NCI-H2107 treated with DMSO at 0.1 percent for 48 hours (cell line): ENCODE results near the gene FAM168A.

ENCODE experiments used
- DNase-seq: peaks from one replicate; lab custom pipeline; 2025; ENCODE audit not compliant: unreplicated experiment; lab: John Stamatoyannopoulos, UW

Gene FAM168A

GRCh38 chr11:73376803-73377629 is 220.9 kb downstream of the FAM168A start:
- no peak for DNase-seq

- peak; percentile 60 for DNase-seq
Observed at GRCh38 chr11:73376160-73376802, 221.6 kb downstream of the FAM168A start, which contains the start of gene RELT. TSS of gene RELT (plus strand) at chr11:73376399. CDS start at chr11:73389137, 12,738 bp downstream.

DNA sequence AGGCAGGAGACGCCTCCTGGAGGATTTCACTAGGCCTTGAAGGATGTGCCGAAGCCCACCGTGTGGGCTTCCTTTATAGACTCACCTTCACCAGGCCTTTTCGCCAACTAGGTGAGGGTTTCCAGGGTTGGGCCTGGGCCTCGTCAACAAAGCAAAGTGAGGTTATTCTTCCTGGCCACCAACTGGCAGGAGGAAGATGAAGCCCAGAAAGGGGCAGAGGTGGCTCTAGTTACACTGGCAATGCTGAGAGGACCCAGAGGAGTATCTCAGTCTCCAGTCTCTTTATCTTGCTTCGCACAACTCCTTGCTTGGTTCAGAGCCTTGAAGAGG is 222.1 kb downstream of the FAM168A start:
- DNase-seq, result no peak

GRCh38 chr11:73374151-73374550 is 223.8 kb downstream of the FAM168A start:
- peak; percentile 41 for DNase-seq

DNA sequence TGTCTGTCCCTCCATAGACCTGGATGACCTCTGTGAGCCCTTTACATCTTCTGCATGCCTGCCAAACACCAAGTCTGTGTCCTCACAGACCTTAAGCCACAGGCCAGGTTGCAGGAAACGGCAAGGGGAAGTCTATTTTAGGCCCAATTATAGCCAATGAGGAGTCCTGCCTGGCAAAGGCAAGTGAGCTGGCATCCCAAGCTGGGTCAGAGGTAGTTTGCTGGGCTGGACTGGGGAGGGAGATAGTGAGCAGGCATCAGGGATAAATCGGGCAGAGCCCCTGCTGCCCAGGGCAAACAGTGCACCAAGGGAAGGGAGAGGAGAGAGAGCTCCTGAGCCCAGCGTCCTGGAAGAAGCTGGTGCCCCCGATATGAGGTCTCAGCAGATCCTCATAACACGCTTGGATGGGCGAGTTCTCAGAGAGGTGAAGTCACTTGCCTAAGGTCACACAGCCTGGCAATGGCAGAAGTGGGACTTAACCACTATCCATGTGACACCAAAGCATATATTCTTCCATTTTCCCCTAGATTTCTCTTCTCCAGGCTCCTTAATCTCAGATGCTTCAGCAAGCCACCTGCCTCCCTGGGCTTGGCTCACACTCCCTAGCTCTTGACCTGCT is 225.4 kb downstream of the FAM168A start:
- DNase-seq, result no peak

DNA sequence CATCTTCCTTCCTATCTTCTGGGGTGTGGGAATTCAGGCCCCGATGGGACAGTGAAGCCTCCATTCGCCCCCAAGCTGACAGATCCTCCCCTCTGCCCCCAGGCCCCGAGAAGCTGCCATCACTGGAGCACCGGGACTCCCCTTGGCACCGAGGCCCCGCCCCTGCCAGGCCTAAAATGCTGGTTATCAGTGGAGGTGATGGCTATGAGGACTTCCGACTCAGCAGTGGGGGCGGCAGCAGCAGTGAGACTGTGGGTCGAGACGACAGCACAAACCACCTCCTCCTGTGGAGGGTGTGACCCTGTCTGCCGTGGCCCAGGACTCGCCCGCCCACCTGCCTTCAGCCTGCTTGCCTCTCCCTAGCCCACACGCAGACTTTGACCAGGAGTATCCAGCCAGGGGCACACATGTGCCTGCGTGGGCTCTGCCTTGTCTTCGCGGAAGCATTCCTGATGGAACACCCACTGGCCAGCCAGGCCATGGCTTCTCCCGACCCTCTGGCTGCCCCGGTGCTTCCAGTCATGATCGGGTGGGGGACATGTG is 230.4 kb downstream of the FAM168A start:
- no peak for DNase-seq

DNA sequence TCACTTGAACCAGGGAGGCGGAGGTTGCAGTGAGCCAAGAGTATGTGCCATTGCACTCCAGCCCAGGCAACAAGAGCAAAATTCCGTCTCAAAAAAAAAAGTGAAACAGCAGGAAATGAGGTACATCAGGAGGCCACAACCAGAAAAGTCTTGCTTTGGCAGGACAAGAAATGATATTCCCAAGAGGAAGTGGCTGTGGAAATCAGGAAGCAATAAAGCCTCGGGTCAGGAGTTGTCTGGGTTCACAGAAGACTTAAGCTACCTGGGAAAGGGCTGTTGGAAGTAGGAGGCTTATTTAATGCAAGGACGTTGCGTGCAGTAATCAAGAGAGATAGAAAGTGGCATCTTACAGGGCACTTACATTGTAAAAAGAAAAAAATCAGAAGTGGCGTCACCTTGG is 231.0 kb downstream of the FAM168A start:
- DNase-seq, result no peak

- no peak for DNase-seq
Observed at GRCh38 chr11:73366265-73366610, 231.7 kb downstream of the FAM168A start.

DNA sequence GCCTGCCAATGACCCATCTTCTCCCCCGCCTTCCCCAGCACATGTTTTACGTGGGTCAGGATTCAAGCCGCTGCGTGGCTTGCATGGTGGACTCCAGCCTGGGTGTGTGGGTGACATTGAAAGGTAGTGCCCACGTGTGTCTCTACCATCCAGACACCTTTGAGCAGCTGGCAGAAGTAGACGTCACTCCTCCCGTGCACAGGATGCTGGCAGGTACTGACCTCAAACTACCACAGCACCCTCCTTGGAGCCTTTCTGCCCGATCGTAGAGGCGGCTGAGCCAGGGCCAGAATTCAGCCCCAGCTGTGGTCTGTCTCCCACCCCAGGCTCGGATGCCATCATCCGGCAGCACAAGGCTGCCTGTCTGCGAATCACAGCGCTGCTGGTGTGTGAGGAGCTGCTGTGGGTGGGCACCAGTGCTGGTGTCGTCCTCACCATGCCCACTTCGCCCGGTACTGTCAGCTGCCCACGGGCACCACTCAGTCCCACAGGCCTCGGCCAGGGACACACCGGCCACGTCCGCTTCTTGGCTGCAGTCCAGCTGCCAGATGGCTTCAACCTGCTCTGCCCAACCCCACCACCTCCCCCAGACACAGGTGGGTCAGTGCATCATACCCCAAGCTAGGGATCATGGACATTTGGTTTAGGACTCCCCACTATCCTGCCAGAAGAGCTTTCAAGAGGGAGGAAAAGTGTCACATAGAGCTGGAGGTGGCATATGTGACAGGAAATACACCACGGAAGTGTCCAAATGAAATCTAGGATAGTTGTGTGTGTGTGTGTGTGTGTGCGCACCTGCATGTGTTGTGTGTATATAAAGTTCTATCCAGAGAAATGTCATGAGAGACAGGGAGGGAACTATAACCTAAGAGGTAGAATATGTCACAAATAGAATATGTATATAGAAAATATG is 232.3 kb downstream of the FAM168A start:
- no peak for DNase-seq

DNA sequence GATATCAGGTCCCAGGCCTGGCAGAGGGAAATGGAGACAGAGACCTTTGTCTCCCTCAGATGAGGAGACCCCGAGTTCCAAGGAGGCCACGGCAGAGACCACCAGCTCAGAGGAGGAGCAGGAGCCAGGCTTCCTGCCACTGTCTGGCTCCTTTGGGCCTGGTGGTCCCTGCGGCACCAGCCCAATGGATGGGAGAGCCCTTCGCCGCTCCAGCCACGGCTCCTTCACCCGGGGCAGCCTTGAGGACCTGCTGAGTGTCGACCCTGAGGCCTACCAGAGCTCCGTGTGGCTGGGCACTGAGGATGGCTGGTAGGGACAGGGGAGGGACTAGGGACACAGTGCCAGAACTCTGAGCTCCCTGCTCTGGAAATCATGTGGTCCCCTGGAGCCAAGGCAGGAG is 234.8 kb downstream of the FAM168A start:
- DNase-seq, result no peak

DNA sequence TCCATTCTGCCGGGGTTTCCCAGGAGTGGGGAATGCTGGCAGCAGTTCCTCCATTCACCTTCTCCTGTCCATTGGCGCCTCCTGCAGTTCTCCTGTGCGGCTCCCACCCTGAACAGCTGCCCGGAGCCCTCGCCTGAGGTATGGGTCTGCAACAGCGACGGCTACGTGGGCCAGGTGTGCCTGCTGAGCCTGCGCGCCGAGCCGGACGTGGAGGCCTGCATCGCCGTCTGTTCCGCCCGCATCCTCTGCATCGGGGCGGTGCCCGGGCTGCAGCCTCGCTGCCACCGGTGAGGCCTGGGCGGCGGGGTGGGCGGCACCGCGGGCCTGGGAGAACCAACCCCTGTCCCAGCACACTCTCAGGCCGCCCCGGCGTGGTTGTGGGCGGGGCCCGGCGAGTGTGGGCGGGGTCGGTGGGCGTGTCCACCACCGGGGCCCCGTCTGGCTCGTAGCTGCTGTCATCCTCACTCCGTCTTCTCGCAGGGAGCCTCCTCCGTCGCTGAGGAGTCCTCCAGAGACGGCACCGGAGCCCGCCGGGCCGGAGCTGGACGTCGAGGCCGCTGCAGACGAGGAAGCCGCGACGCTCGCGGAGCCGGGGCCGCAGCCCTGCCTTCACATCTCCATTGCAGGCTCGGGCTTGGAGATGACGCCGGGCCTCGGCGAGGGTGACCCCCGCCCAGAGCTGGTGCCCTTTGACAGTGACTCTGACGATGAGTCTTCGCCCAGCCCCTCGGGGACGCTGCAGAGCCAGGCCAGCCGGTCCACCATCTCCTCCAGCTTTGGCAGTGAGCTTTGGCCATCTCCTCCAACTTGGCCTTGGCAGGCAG is 235.7 kb downstream of the FAM168A start:
- no peak for DNase-seq

GRCh38 chr11:73360743-73361369 is 237.1 kb downstream of the FAM168A start:
- DNase-seq, result no peak

- DNase-seq, result no peak
Observed at GRCh38 chr11:73359930-73360742, 237.8 kb downstream of the FAM168A start.

- DNase-seq, result no peak
Observed at GRCh38 chr11:73359341-73359740, 238.6 kb downstream of the FAM168A start.

GRCh38 chr11:73358071-73358470 is 239.8 kb downstream of the FAM168A start:
- DNase-seq, result no peak

GRCh38 chr11:73356979-73357860 is 240.7 kb downstream of the FAM168A start:
- no peak for DNase-seq

DNA sequence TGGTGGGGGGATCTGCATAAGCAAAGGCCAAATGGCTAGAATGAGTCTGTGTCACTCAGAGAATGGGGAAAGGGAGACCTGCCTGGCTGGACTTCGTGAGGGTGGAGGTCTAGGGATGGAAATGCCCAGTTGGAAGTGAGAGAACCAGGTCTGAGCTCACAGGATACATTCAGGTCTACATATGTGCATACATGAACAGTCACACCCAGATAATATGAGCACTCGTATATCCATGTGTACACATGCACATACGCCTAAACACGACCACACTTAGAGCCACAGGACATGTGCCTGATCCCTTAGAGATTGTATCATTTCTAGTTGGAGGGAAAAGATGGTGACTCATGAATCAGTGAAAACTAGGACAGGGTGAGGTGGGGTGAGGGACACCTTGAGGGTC is 242.8 kb downstream of the FAM168A start:
- DNase-seq, result no peak

DNA sequence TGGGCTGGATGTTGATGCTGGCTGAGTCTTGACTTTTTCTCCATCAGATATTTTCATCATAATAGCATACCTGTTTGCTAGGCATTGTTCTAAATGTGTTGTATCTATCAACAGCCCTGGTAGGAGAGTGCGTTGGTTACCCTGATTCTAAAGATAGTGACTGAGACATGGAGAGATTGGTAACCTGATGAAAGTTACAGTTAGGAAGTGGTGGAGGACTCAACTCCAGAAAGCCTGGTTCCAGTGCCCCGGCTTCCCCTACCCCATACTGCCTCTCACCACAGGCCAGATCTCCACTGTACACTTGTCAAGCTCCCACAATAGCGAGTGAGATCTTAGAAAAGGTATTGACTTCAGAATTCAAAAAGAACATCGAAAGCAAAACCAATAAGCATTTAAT is 244.5 kb downstream of the FAM168A start:
- DNase-seq, result no peak
